ENCODE measurements around the gene FAM174C.

GRCh38 chr19:1272423-1273262, 2.7 kb upstream of the FAM174C start:
- TF ChIP-seq CTCF (IDR thresholded peaks at IDR 0.05) (no peak), ZFX (IDR thresholded peaks at IDR 0.05; ENCODE audit: borderline replicate concordance) (no peak)
